Measurements from ENCODE around the gene DRC7.

The DRC7 gene

DNA sequence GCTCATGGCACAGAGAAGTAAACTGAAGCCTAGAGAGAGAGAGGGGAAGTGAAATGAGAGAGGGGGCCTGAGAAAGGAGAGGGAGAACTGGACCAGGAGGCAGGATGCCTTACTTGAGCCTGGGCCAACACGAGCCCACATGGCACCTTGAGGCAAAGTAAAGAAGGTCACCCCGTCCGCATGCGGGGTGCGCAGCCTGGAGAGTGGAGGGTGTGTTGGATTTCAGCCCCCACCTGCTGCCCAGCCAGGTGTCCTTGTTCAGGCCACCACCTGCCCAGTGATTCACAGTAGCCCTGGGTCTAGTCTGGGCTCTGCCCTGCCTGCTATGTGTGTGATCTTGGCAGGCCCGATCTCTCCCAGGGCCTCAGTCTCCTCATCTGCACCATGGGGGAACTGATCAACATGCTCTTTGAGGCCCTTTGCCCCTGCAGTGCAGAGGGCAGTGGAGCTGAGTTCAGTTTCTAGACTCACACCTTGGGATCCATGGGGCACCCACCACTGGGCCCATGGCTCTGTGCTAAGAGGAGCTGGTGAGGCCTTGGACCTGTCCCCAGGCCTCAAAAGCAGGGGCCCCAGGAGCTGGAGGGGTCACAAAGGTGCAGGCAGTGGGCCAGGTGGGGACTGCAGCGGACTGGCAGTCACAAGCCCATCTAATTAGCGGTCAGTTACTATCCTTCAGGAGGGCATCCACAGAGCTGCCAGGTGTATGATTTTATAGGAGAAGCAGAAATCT, 9.8 kb upstream of the DRC7 start:
- no peak overlapping the region for H3K4me3 ChIP-seq
- TF ChIP-seq, protein P1, sequence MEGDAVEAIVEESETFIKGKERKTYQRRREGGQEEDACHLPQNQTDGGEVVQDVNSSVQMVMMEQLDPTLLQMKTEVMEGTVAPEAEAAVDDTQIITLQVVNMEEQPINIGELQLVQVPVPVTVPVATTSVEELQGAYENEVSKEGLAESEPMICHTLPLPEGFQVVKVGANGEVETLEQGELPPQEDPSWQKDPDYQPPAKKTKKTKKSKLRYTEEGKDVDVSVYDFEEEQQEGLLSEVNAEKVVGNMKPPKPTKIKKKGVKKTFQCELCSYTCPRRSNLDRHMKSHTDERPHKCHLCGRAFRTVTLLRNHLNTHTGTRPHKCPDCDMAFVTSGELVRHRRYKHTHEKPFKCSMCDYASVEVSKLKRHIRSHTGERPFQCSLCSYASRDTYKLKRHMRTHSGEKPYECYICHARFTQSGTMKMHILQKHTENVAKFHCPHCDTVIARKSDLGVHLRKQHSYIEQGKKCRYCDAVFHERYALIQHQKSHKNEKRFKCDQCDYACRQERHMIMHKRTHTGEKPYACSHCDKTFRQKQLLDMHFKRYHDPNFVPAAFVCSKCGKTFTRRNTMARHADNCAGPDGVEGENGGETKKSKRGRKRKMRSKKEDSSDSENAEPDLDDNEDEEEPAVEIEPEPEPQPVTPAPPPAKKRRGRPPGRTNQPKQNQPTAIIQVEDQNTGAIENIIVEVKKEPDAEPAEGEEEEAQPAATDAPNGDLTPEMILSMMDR (IDR thresholded peaks at IDR 0.05), result no peak

DNA sequence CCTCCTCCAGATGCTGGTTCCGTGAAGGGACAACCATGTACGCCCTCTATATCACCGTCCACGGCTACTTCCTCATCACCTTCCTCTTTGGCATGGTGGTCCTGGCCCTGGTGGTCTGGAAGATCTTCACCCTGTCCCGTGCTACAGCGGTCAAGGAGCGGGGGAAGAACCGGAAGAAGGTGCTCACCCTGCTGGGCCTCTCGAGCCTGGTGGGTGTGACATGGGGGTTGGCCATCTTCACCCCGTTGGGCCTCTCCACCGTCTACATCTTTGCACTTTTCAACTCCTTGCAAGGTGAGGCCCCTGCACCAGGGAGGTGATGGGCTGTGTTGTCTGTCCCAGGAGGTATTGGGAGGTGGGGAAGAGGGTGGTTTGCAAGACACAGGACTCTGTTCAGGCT, 9.0 kb upstream of the DRC7 start:
- peak; percentile 38 for DNase-seq (ENCODE audit: low spot score)
- H3K27ac ChIP-seq, result no peak overlapping the region
- TF ChIP-seq, protein P1 (IDR thresholded peaks at IDR 0.05), result no peak
- no peak overlapping the region for H3K4me3 ChIP-seq

More for the DNA sequence above, 9.8 kb upstream of the DRC7 start:
- H3K27ac ChIP-seq, result no peak overlapping the region
- peak; percentile 21 for DNase-seq (ENCODE audit: low spot score)

DNA sequence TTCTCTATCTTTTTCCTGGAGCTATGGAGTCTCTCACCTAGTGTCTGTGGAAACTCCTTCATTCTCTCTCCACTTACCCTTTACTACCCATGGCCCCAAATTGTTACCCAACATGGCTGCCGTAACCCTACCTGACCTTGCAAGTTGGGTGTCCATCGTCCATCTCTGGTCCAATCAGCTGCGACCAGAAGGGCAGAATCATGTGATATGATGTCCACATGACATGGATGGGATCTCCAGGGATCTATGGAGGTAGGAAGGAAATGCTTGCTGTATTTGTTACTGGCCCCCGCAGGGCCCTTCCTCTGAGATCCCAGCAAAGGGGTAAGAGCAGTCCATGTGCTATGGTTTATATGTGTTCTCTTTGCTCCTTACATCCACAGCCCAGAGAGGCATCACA, 8.0 kb upstream of the DRC7 start:
- Histone ChIP-seq H3K27ac (no peak overlapping the region), H3K4me3 (no peak overlapping the region)
- TF ChIP-seq, protein P1 (IDR thresholded peaks at IDR 0.05), result no peak
- DNase-seq (ENCODE audit: low spot score), result peak; percentile 43

DNA sequence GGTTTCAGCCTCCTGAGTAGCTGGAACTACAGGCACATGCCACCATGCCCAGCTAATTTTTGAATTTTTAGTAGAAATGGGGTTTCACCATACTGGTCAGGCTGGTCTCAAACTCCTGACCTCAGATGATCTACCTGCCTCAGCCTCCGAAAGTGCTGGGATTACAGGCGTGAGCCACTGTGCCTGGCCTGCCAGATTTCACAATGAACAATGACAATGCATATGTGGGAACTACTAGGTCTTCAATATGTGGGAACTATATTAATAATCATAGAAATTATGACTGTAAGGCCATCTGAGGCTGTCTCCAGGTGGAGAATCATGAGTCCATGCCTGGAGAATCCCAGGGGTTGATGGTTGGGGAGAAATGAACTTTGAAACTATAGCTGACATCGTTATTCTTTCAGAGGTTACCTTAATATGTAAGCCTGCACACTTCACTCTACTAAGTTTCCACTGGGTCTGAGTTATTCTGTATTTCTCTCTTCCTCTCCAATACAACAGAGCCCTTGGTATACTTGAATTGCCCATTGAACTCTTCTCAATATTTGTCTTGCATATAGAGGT, 7.2 kb upstream of the DRC7 start:
- H3K27ac ChIP-seq, result no peak overlapping the region
- TF ChIP-seq, protein P1 (IDR thresholded peaks at IDR 0.05), result no peak
- DNase-seq (ENCODE audit: low spot score), result peak; percentile 36
- no peak overlapping the region for H3K4me3 ChIP-seq

DNA sequence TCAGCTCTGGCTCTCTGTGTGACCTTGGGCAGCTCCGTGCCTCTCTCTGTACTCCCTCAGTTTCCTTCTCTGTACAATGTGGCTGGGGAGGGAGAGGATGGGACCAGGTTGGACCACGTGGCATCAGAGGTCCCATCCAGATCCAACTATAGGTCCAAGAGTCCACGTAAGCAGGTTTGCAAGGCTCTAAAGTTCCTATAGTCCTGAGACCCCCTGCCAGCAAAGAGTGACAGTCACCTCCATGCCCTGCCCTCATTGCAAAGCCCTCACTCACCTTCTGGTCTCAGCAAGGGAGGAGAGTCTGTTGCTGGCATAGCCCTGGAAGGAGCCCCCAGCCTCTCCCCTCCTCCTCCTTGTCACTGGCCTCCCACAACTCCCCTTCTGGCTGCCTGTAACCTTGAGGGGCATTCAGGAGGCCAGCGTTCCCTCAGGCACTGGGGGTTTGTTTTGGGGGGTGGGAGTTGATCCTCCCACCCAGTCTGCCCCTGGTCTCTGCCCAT, 6.1 kb upstream of the DRC7 start:
- DNase-seq (ENCODE audit: low spot score), result peak; percentile 28
- TF ChIP-seq, protein P1 (IDR thresholded peaks at IDR 0.05), result no peak
- no peak overlapping the region for H3K27ac ChIP-seq
- H3K4me3 ChIP-seq, result no peak overlapping the region

DNA sequence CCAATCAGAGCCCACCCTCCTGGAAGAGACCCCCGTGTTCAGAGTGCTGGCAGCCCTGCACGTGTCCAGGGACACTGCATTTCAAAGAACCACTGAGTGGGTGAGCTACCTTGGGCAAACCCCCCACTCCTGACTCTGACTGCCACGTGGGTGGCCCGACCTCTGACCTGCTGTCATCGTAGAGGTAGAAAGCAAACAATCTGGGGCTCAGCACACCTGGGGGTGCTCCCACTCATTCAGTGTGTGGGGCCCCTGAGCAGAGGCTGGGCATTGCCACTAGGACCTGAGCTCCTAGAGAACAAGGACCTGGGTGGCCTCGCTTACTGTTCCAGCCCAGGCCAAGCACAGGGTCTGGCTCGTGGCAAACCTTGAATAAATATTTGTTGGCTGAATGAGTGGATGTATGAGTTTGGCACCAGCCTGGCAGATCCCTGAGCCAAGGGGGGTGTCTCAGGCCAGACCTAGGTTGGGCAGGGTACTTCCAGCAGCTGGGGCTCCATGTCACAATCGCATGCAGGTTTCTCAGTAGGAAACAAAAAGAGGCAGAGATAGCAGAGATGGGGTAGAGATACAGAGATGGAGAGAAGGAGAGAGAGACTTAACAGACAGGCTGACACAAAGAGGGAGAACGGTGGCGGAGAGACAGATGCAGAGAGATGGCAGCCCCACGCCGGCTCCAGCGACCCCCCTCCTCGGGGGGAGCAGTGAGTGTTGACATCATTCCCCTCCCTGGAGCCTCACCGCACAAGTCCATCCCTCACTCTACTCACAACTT, 5.4 kb upstream of the DRC7 start:
- no peak overlapping the region for H3K27ac ChIP-seq

More for the DNA sequence above, 5.4 kb upstream of the DRC7 start:
- DNase-seq (ENCODE audit: low spot score), result peak; percentile 64
- TF ChIP-seq, protein P1 (IDR thresholded peaks at IDR 0.05), result no peak
- H3K4me3 ChIP-seq, result no peak overlapping the region
